Activated T-helper 2 cell treated with anti-CD3 and anti-CD28 coated beads, Interferon-gamma antibody, Interleukin-2, Interleukin-4, amounts not matched to agents 10 μg/mL and 5 μg/mL and 100 μg/mL, durations not matched to agents 14 hours and 24 hours and 36 hours (primary cell): ENCODE results near the gene KRTAP10-1. TPM values are rescaled to one million over a fixed set of nuclear protein-coding genes. Genes with fewer than 3 reads are reported as not detected.

Experiments used
- DNase-seq: peaks from one replicate; pipeline ENCODE4 v3.0.0; 2021; ENCODE audit warnings: low spot score
- H3K27ac Mint-ChIP-seq: one replicate; pipeline ENCODE4 v1.8.0; 2021; ENCODE audit warnings: mixed read lengths
- H3K27me3 Mint-ChIP-seq: one replicate; pipeline ENCODE4 v1.8.0; 2021; ENCODE audit warnings: low read depth, mixed read lengths
- H3K36me3 Mint-ChIP-seq: one replicate; pipeline ENCODE4 v1.8.0; 2021; ENCODE audit warnings: low read depth, mixed read lengths
- H3K4me1 Mint-ChIP-seq: one replicate; pipeline ENCODE4 v1.8.0; 2021; ENCODE audit warnings: low read depth, mixed read lengths
- H3K4me3 Mint-ChIP-seq: one replicate; pipeline ENCODE4 v1.8.0; 2021; ENCODE audit warnings: low read depth, mild to moderate bottlenecking, moderate library complexity, mixed read lengths
- H3K9me3 Mint-ChIP-seq: one replicate; pipeline ENCODE4 v1.8.0; 2021; ENCODE audit warnings: mixed read lengths
- intact Hi-C: fragments of 100-400 bp; cut with micrococcal nuclease; formaldehyde crosslinking; loops from one replicate; pipeline ENCODE4 v1.15.1; 2023
- total RNA-seq: library from RNA; stranded (reverse); gene quantifications from 2 replicates; pipeline ENCODE4 v1.2.3, GENCODE V29; 2022

Gene KRTAP10-1
- total RNA-seq, 1 donor from 2014 or later = not detected

DNA sequence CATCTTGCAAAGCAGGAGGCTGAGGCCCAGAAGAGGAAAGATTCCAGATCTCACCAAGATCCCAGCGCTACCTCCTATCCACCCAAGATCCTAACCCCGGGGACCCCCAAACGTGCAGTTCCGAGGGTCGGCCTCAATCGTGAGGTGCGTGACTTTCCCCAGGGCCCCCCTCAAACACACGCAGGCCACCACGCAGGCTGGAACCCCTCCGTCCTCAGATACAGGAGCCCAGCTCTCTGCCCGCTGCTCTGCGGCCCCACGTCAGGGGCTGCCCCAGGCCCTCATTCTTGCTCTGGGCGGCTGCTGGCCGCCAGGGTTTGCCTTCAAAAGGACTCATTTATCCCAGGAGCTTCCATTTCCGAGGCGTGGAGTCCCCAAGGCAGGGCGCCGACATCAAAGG is 39.9 kb downstream of the KRTAP10-1 start:
- no peaks in the 10 kb centered on the region for H3K36me3 Mint-ChIP-seq
- DNase-seq = no peak
- H3K27ac Mint-ChIP-seq = no peak overlapping the region
- no peaks in the 10 kb centered on the region for H3K4me1 Mint-ChIP-seq
- H3K4me3 Mint-ChIP-seq = no peak overlapping the region
- no peaks in the 10 kb centered on the region for H3K9me3 Mint-ChIP-seq
- intact Hi-C loops = no loop called here
- H3K27me3 Mint-ChIP-seq = peaks cover 3% of the 10 kb centered on the region

GRCh38 chr21:44499631-44500030 is 40.4 kb downstream of the KRTAP10-1 start:
- Mint-ChIP-seq H3K9me3 (no peaks in the 10 kb centered on the region), H3K27me3 (peaks cover 3% of the 10 kb centered on the region), H3K36me3 (no peaks in the 10 kb centered on the region), H3K27ac (no peak overlapping the region), H3K4me3 (no peak overlapping the region), H3K4me1 (no peaks in the 10 kb centered on the region)
- intact Hi-C loops = no loop called here
- DNase-seq = no peak

DNA sequence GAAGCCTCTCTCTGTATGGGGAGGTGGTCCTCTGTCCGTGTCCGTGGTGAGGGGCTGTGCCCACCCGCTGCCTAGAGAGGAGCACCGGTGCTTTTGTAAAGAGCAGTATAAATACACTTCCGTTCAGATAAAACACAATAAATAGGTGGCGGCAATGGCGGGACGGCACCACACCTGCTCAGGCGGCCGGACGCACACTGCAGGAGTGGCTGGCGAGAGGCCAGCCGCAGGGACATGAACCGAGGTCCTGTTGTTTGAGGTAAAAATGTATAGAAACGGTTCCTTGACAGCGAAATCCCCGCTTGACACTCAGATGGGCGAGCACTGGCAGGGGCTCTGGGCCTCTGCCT is 40.8 kb downstream of the KRTAP10-1 start:
- DNase-seq = no peak
- intact Hi-C loops = no loop called here
- no peaks in the 10 kb centered on the region for H3K4me1 Mint-ChIP-seq
- H3K36me3 Mint-ChIP-seq = no peaks in the 10 kb centered on the region
- H3K27me3 Mint-ChIP-seq = peaks cover 3% of the 10 kb centered on the region
- H3K27ac Mint-ChIP-seq = no peak overlapping the region
- no peaks in the 10 kb centered on the region for H3K9me3 Mint-ChIP-seq
- H3K4me3 Mint-ChIP-seq = no peak overlapping the region

DNA sequence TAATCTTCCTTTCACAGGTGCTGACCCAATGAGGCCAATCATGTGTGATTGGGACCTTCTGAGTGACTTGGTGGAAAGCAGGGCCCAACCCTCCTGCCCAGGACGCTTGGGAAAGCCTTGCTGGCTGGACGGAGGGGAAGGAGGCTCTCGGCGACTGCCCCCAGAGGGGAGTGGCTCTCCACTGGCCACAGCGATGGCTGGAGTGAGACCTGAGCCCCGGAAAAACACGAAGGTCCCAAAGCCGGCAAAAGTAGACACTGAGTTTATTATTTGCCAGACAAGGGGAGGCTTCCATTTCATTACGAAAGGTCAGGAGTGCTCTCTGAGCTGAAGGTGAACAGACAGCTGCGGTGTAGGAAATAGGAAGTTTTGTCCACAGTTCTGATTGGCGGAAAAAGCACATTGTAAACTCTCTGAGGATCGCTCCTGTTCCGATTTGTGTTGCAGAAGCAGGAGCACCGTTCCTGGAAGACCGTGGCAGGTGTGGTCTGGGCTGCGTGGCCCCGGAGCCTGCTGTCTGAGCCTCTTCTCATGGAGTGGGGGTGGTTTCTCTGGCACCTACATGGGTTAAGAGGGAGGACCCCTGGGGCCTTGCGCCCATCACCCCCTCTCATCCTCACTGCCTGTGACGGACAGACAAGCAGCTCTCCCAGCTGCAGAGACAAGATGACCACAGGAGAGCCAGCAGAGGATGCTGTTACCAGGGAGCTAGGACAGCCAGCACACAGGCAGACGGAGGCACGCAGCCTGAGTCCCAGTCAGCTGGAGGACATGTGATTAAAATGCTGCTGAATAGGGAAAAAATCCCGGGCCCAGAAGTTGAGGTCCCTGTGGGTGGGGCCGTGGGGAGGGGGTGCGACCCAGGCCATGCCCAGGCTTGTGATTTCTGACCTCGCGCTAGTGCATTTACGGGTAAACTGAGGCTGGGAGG is 41.5 kb downstream of the KRTAP10-1 start:
- Mint-ChIP-seq H3K4me1 (no peaks in the 10 kb centered on the region), H3K27me3 (peaks cover 3% of the 10 kb centered on the region), H3K4me3 (no peak overlapping the region), H3K36me3 (no peaks in the 10 kb centered on the region), H3K9me3 (no peaks in the 10 kb centered on the region), H3K27ac (no peak overlapping the region)
- intact Hi-C loops = no loop called here
- no peak for DNase-seq

GRCh38 chr21:44497703-44498126 is 42.3 kb downstream of the KRTAP10-1 start:
- Mint-ChIP-seq H3K27ac (no peak overlapping the region), H3K4me1 (no peaks in the 10 kb centered on the region), H3K9me3 (peaks cover 7% of the 10 kb centered on the region), H3K36me3 (no peaks in the 10 kb centered on the region), H3K4me3 (no peak overlapping the region), H3K27me3 (peaks cover 3% of the 10 kb centered on the region)
- intact Hi-C loops = no loop called here
- no peak for DNase-seq

DNA sequence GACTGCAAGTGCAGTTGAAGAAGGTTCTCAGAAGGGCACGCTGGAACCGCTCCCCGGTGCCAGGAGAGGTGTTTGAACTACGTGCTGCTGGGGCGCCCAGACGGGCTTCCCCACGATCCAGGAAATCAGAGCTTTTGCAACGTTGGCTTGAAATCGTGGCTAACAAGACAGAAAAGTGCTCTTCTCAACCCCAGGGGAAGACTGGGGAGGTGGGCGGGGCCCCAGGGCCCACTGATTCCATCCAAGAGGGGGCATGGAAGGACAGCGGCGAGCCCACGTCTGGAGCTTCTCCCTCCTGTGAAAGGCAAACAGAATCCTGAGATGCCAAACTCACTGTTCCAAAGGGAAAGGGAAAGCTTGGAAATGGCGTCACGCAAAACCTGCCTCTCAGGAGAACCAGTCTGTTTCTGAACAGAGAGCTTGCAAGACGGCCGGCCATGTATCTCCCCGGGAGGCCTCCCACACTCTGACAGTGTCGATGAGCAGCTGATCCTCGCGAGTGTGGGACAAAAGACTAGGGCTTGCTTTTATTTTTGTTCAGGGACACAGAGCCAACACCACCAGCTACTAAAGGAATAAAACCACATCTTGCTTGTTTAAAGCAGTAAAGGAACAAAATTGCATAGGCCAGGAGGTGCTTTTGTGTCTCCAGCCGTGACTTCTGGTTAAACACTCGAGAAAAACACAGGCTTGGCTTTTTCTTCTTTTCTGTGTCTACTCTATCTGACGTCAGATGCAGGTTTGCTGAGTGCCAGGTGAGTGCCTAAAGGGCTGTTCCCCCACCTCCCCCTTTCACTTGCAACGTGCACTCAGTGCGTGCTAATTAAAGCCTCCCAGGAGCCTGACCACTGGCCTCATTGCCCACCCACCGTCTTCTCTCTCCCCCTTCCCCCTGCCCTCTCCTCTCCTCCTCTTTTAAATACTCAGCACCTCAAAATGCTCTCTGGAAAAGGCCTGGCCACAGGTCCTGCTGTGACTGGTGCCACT is 43.1 kb downstream of the KRTAP10-1 start:
- H3K27ac Mint-ChIP-seq = no peak overlapping the region
- H3K9me3 Mint-ChIP-seq = peaks cover 16% of the 10 kb centered on the region
- no peaks in the 10 kb centered on the region for H3K36me3 Mint-ChIP-seq
- intact Hi-C loops = no loop called here
- H3K4me1 Mint-ChIP-seq = no peaks in the 10 kb centered on the region
- no peak for DNase-seq
- peaks cover 3% of the 10 kb centered on the region for H3K27me3 Mint-ChIP-seq
- no peak overlapping the region for H3K4me3 Mint-ChIP-seq

GRCh38 chr21:44495611-44496563 is 44.1 kb downstream of the KRTAP10-1 start:
- intact Hi-C loops = no loop called here
- H3K27me3 Mint-ChIP-seq = peaks cover 3% of the 10 kb centered on the region
- no peaks in the 10 kb centered on the region for H3K36me3 Mint-ChIP-seq
- H3K9me3 Mint-ChIP-seq = peaks cover 18% of the 10 kb centered on the region
- H3K27ac Mint-ChIP-seq = no peak overlapping the region
- no peak for DNase-seq
- no peak overlapping the region for H3K4me3 Mint-ChIP-seq
- H3K4me1 Mint-ChIP-seq = no peaks in the 10 kb centered on the region

- Mint-ChIP-seq H3K4me1 (no peaks in the 10 kb centered on the region), H3K27ac (no peak overlapping the region), H3K9me3 (peaks cover 22% of the 10 kb centered on the region), H3K27me3 (peaks cover 3% of the 10 kb centered on the region), H3K4me3 (no peak overlapping the region), H3K36me3 (no peaks in the 10 kb centered on the region)
- DNase-seq = no peak
- intact Hi-C loops = no loop called here
Measured at GRCh38 chr21:44494956-44495355, 45.0 kb downstream of the KRTAP10-1 start.

- Mint-ChIP-seq H3K4me1 (no peaks in the 10 kb centered on the region), H3K36me3 (no peaks in the 10 kb centered on the region), H3K27me3 (peaks cover 3% of the 10 kb centered on the region), H3K4me3 (no peak overlapping the region), H3K27ac (no peak overlapping the region), H3K9me3 (peaks cover 23% of the 10 kb centered on the region)
- intact Hi-C loops = no loop called here
- no peak for DNase-seq
Measured at GRCh38 chr21:44494418-44494817, 45.6 kb downstream of the KRTAP10-1 start.

- Mint-ChIP-seq H3K27ac (no peak overlapping the region), H3K36me3 (no peaks in the 10 kb centered on the region), H3K4me1 (no peaks in the 10 kb centered on the region), H3K9me3 (peaks cover 23% of the 10 kb centered on the region), H3K27me3 (peaks cover 5% of the 10 kb centered on the region), H3K4me3 (no peak overlapping the region)
- DNase-seq = no peak
- intact Hi-C loops = no loop called here
Measured at GRCh38 chr21:44492567-44493385, 47.2 kb downstream of the KRTAP10-1 start.

DNA sequence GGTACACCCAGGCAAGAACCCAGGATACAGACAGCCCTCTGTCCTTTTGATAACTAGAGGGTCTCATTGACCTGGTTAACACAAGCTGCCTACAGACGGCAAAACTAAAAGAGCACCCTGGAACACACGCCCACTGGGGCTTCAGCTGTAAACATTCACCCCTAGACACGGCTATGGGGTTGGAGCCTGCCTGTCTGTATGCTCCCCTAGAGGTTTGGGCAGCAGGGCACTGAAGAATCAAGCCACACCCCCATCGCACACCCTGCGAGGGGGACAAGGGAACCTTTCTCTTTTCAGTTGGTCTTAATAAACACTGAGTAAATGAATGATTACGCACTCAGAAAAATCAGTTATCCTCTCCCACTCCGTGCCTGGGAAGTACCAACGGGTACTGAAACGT is 49.2 kb downstream of the KRTAP10-1 start:
- Mint-ChIP-seq H3K4me1 (peaks cover 1% of the 10 kb centered on the region), H3K27me3 (peaks cover 3% of the 10 kb centered on the region), H3K9me3 (peaks cover 23% of the 10 kb centered on the region), H3K36me3 (no peaks in the 10 kb centered on the region), H3K27ac (no peak overlapping the region), H3K4me3 (no peak overlapping the region)
- intact Hi-C loops = no loop called here
- DNase-seq = no peak
